Mesendoderm (in vitro differentiated cells): ENCODE results near the gene C6orf136.
A peak's percentile ranks its signal among the peaks of the same experiment; 100 is the strongest.

ENCODE experiments used
- DNase-seq: peaks from one replicate; pipeline ENCODE4 v3.0.0; 2013
- H2AK5ac ChIP-seq: 2 replicates; pipeline ENCODE4 v1.6.1; 2013; ENCODE audit warnings: low read length, inconsistent platforms
- H2BK120ac ChIP-seq: 2 replicates; pipeline ENCODE4 v1.6.1; 2013; ENCODE audit warnings: low read depth, mild to moderate bottlenecking, low read length, moderate library complexity, mixed read lengths
- H2BK15ac ChIP-seq: replicated peaks from 2 replicates; pipeline ENCODE4 v1.6.1; 2013; ENCODE audit warnings: low read depth, mild to moderate bottlenecking, moderate library complexity
- H2BK5ac ChIP-seq: 2 replicates; pipeline ENCODE4 v1.6.1; 2013; ENCODE audit warnings: low read length, inconsistent platforms
- H3K18ac ChIP-seq: 2 replicates; pipeline ENCODE4 v1.6.1; 2013; ENCODE audit warnings: mild to moderate bottlenecking, low read length, mixed read lengths
- H3K23ac ChIP-seq: one replicate; pipeline ENCODE4 v1.6.1; 2013; ENCODE audit warnings: low read length
- H3K27ac ChIP-seq: 2 replicates; pipeline ENCODE4 v1.5.1; 2013; ENCODE audit warnings: low read depth, mild to moderate bottlenecking, inconsistent platforms, low read length, moderate library complexity
- H3K27me3 ChIP-seq: 2 replicates; pipeline ENCODE4 v1.6.1; 2013; ENCODE audit warnings: low read length, control low read depth, mild to moderate bottlenecking, inconsistent platforms; ENCODE audit not compliant: insufficient read depth, poor library complexity
- H3K36me3 ChIP-seq: 2 replicates; pipeline ENCODE4 v1.6.1; 2013; ENCODE audit warnings: low read length, inconsistent platforms; ENCODE audit not compliant: control insufficient read depth, insufficient read depth
- H3K4ac ChIP-seq: one replicate; pipeline ENCODE4 v1.6.1; 2013; ENCODE audit warnings: low read depth, mild to moderate bottlenecking, low read length, moderate library complexity
- H3K4me1 ChIP-seq: 2 replicates; pipeline ENCODE4 v1.6.1; 2013; ENCODE audit warnings: low read depth, low read length, inconsistent platforms; ENCODE audit not compliant: control insufficient read depth
- H3K4me2 ChIP-seq: 2 replicates; pipeline ENCODE4 v1.6.1; 2013; ENCODE audit warnings: low read length
- H3K4me3 ChIP-seq: 2 replicates; pipeline ENCODE4 v1.5.1; 2013; ENCODE audit warnings: mild to moderate bottlenecking, low read length
- H3K56ac ChIP-seq: one replicate; pipeline ENCODE4 v1.6.1; 2013; ENCODE audit warnings: low read length
- H3K79me1 ChIP-seq: 2 replicates; pipeline ENCODE4 v1.6.1; 2013; ENCODE audit warnings: low read length, inconsistent platforms
- H3K79me2 ChIP-seq: 2 replicates; pipeline ENCODE4 v1.6.1; 2013; ENCODE audit warnings: mild to moderate bottlenecking, low read length; ENCODE audit not compliant: control insufficient read depth, insufficient read depth
- H3K9ac ChIP-seq: 2 replicates; pipeline ENCODE4 v1.6.1; 2013; ENCODE audit warnings: low read length, inconsistent platforms
- H4K5ac ChIP-seq: one replicate; pipeline ENCODE4 v1.6.1; 2013; ENCODE audit warnings: low read length
- H4K8ac ChIP-seq: one replicate; pipeline ENCODE4 v1.6.1; 2013; ENCODE audit warnings: low read depth, mild to moderate bottlenecking, control low read depth, low read length, moderate library complexity
- WGBS: extraction: QIAGEN DNeasy Blood & Tissue Kit; methylation state at CpG from one replicate; pipeline ENCODE4 v1.1.7; 2013; ENCODE audit warnings: low lambda C conversion rate, missing lambda C conversion rate; ENCODE audit not compliant: insufficient coverage; ENCODE audit errors: extremely low coverage; 5-methylcytosine and 5-hydroxymethylcytosine counted together

C6orf136 gene

DNA sequence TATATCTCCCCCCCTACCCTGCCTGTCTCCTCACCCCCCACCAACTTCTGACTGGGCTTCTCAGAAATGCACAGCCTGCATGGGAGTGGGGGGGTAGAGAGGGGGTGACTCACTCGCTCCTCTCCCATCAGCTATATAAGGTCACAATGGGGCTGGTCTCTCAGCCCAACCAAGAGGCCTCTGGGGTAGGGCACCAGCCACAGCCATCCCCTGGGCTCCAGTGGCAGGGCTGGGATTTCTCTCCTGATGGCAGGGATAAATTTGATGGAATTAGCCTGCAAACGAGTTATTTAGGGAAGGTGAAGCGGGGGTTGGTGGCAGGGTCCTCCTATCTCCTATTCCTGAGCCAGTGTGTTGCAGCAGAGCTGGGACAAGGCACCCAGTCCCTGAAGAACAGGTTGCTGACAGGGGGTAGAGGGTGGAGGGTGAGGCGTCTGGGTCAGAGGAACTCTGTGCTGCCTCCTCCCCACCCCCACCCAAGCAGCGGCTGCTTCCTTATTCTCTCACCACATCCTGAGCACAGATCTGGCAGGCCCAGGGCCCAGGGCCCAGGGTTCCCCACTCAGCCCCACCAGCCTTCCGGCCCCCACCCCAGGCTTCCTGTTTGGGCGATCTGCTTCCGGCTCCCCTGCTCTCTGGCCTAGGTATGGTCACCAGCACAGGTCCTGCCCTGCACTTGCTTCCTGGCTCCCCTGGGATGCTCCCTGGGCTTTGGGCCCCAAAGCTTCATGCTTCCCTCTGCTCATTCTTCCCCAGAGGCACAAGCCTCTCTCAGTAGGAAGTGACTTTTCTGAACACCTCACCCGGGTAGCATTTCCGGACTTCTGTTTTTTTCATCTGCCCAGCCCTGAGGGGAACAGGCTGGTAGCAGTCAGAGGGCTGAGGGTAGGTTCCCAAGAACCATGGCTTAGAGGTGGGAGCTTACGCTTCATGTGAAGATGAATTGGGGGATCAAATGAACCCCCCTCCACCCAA, 35.5 kb downstream of the C6orf136 start:
- H3K9ac ChIP-seq = peak overlapping the region; percentile 66
- H3K27me3 ChIP-seq = no peaks in the 10 kb centered on the region
- peaks cover 21% of the 10 kb centered on the region for H3K4me1 ChIP-seq
- peaks cover 4% of the 10 kb centered on the region for H3K36me3 ChIP-seq
- DNase-seq = peak; percentile 92
- no peak overlapping the region for H2BK5ac ChIP-seq
- peaks cover 56% of the 10 kb centered on the region for H3K79me2 ChIP-seq
- no peak overlapping the region for H3K4ac ChIP-seq
- H3K4me3 ChIP-seq = peak overlapping the region; percentile 46
- H3K4me2 ChIP-seq = peak overlapping the region; percentile 57
- H2AK5ac ChIP-seq = peak overlapping the region; percentile 69
- WGBS = no CpG with 5 or more reads among the region's 11 CpGs
- H2BK120ac ChIP-seq = no peak overlapping the region
- no peak overlapping the region for H2BK15ac ChIP-seq
- peaks cover 29% of the 10 kb centered on the region for H3K79me1 ChIP-seq
- peak overlapping the region; percentile 25 for H3K18ac ChIP-seq
- peak overlapping the region; percentile 66 for H3K23ac ChIP-seq
- H3K27ac ChIP-seq = peak overlapping the region; percentile 87
- no peak overlapping the region for H4K8ac ChIP-seq
- H4K5ac ChIP-seq = no peak overlapping the region
- peak overlapping the region; percentile 77 for H3K56ac ChIP-seq

DNA sequence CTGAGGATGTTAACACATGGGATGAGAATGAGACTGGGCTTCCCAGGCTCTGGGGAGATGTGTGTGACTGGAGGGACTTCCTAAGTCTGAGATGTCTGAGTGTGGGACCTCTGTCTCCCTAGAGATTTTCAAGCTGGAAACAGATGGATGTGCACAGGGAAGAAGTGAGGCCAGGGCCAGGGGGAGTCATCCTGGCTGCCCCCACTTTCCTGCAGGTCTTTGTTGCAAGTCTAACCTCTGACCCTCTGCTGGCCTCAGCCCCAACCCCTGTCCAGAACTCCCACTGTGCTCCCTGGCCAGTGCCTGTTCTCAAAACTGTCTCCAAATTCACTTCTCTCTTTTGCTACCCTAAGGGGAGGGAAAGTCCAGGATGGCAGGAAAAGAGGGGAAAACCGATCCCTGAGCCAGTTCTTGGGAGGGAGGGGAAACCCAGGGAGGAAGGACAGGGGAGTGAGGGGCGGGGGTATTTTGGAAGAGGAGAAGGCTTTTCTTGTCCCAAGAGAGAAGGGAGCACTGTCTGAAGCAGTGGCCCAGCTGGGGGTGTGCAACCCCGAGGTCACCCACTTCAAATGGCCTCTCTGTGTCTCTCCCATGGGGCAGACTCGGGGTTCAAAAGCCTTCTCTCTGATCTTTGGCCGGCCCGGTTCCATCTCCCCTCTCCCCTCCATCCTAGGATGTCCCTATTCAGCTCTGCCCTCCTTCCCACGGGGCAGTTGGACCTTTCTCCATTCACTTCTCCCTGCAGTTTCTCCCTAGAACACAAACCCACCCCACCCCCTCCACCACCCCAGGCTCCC, 36.4 kb downstream of the C6orf136 start:
- Histone ChIP-seq H3K4me3 (peak overlapping the region; percentile 46), H2BK120ac (no peak overlapping the region), H3K56ac (peak overlapping the region; percentile 77), H3K9ac (peak overlapping the region; percentile 66), H3K36me3 (peaks cover 4% of the 10 kb centered on the region), H2BK5ac (no peak overlapping the region), H3K18ac (no peak overlapping the region), H4K5ac (no peak overlapping the region), H3K4me1 (peaks cover 21% of the 10 kb centered on the region), H3K27me3 (no peaks in the 10 kb centered on the region), H2BK15ac (no peak overlapping the region), H3K27ac (peak overlapping the region; percentile 87), H4K8ac (no peak overlapping the region), H2AK5ac (peak overlapping the region; percentile 69), H3K79me1 (peaks cover 29% of the 10 kb centered on the region), H3K79me2 (peaks cover 56% of the 10 kb centered on the region), H3K23ac (no peak overlapping the region), H3K4me2 (peak overlapping the region; percentile 57), H3K4ac (peak overlapping the region; percentile 20)
- no peak for DNase-seq
- no CpG with 5 or more reads among the region's 7 CpGs for WGBS

DNA sequence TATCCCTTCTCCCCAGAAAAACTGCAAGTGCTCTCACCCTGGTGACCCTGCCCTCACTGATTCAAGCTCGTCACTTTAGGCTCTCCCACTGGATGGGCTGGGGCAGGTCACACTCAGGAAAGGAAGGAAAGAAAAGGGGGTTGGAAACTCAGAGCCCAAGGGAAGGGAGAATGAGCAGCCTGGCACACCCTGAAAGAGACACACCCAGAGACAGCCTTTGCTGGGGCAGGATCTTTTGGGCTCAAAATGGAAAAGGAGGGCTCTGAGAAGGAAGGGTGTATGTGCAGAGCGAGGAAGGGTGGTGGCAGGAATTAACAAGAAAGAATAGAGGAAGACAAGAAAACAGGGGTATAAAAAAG, 37.0 kb downstream of the C6orf136 start:
- Histone ChIP-seq H3K36me3 (peaks cover 4% of the 10 kb centered on the region), H3K23ac (no peak overlapping the region), H4K8ac (no peak overlapping the region), H3K79me1 (peaks cover 29% of the 10 kb centered on the region), H3K4me2 (peak overlapping the region; percentile 57), H3K27ac (peak overlapping the region; percentile 2), H3K4me1 (peaks cover 21% of the 10 kb centered on the region), H3K9ac (peak overlapping the region; percentile 66), H2AK5ac (no peak overlapping the region), H3K4me3 (peak overlapping the region; percentile 7), H3K79me2 (peaks cover 56% of the 10 kb centered on the region), H2BK15ac (no peak overlapping the region), H3K4ac (no peak overlapping the region), H3K18ac (peak overlapping the region; percentile 43), H4K5ac (no peak overlapping the region), H3K56ac (peak overlapping the region; percentile 77), H2BK5ac (no peak overlapping the region), H3K27me3 (no peaks in the 10 kb centered on the region), H2BK120ac (no peak overlapping the region)
- WGBS = no CpG with 5 or more reads among the region's 2 CpGs
- DNase-seq = no peak

DNA sequence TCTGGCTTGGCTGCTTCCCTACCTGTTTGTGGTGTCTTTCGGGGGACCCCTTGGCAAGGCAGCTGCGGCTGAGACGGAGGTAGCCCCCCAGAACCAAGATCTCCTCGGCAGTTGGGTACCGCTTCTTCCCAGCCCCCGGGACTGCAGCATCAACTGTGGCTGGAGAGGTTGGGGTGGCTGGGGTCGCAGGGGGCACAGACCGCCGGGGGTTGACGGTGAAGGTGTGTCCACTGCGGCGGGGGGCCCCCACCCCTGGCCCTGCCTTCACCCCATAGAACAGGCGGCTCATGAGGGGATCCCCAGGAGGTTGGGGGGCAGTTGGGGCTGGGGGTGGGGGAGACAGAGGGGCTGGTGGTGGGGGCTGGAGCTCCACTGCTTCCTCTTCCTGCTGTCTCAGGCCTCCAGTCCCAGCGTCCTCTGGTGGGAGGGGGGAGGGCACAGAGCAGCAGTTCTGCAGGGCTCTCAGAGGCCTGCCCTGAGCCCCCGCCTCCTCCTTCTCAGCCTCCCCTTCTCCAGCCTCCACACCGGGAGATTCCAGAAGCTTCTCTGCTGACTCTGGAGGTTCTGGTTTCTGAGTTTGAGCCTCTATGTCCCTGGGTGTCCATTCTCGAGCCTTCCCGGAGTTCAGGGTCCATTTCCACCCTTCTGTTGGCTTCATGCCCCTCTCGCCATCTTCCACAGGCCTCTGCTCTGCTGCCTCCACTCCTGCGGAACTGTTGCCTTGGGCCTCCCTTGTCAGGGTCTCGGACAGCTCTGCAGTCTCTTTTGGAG, 37.6 kb downstream of the C6orf136 start:
- Histone ChIP-seq H3K18ac (peak overlapping the region; percentile 43), H3K27ac (peak overlapping the region; percentile 34), H3K4me1 (peaks cover 21% of the 10 kb centered on the region), H2BK5ac (peak overlapping the region; percentile 15), H3K36me3 (peaks cover 4% of the 10 kb centered on the region), H3K56ac (peak overlapping the region; percentile 100), H3K27me3 (no peaks in the 10 kb centered on the region), H2AK5ac (peak overlapping the region; percentile 62), H3K79me1 (peaks cover 29% of the 10 kb centered on the region), H3K23ac (no peak overlapping the region), H4K8ac (no peak overlapping the region), H3K4me3 (peak overlapping the region; percentile 7), H3K9ac (peak overlapping the region; percentile 99), H4K5ac (no peak overlapping the region), H3K4me2 (peak overlapping the region; percentile 71), H3K4ac (peak overlapping the region; percentile 50), H3K79me2 (peaks cover 57% of the 10 kb centered on the region), H2BK15ac (no peak overlapping the region), H2BK120ac (no peak overlapping the region)
- peak; percentile 38 for DNase-seq
- no CpG with 5 or more reads among the region's 21 CpGs for WGBS

DNA sequence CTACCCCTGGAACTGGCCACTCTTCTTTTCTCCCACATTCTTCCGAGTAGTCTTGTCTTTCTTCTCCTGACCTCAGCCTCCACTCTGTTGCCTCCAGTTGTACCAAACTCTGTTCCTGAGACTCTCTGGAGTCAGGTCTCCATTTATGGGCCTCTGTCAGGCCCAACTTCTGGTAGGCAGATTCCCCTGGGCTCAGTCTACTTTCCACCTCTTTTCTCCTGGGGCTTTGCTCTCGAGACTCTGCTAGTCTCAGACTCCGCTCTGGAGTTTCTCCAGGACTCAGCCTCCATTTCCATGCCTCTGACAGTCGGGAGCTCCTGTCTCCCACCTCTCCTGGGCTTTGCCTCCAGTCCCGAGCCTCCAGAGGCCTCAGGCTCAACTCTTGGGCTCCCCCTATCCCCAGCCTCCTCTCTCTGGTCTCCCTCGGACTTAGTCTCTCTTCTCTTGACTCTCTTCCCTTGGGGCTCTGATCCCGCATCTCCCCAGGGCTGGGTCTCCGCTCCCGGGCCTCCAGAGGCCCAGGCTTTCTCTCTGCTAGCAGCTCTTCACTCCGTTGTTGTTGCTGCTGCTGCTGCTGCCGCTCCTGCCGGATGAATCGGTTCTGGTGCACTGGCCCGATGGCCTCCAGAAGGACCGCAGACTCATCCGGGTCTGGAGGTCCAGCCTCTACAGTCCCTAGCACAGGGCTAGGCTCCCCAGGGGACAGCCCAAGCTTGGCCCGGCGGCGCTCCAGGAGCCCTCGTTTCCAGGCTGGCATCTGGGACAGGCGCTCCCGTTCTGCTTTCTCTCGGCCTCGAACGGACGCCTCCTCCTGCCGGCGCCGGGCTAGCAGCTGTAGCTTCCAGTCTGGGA, 38.5 kb downstream of the C6orf136 start:
- Histone ChIP-seq H4K8ac (no peak overlapping the region), H3K18ac (peak overlapping the region; percentile 3), H3K23ac (peak overlapping the region; percentile 71), H3K79me1 (peaks cover 29% of the 10 kb centered on the region), H3K79me2 (peaks cover 53% of the 10 kb centered on the region), H2BK5ac (peak overlapping the region; percentile 29), H3K4ac (peak overlapping the region; percentile 50), H4K5ac (no peak overlapping the region), H3K27me3 (no peaks in the 10 kb centered on the region), H3K4me2 (peak overlapping the region; percentile 93), H3K27ac (peak overlapping the region; percentile 34), H3K36me3 (peaks cover 4% of the 10 kb centered on the region), H3K4me3 (peak overlapping the region; percentile 80), H2BK15ac (no peak overlapping the region), H3K9ac (peak overlapping the region; percentile 99), H3K56ac (peak overlapping the region; percentile 100), H3K4me1 (peaks cover 26% of the 10 kb centered on the region), H2BK120ac (no peak overlapping the region), H2AK5ac (peak overlapping the region; percentile 88)
- no CpG with 5 or more reads among the region's 29 CpGs for WGBS
- peak; percentile 49 for DNase-seq
